HG03045 (cell line): ENCODE data around the gene PCDHA8.
"Not testable (repeated sequence)": the region's sequence is repeated elsewhere in the genome, so short reads cannot be mapped to it uniquely, and the experiment has no call there.

Experiments
- ATAC-seq: cut with Tn5 transposase; IDR thresholded peaks from one replicate; pipeline ENCODE4 v1.9.1; 2021; ENCODE audit warnings: mild to moderate bottlenecking, moderate library complexity; ENCODE audit not compliant: unreplicated experiment

PCDHA8 gene

GRCh38 chr5:140840978-140841962, at the start of gene PCDHA8:
TSS of gene PCDHA8 (plus strand) at chr5:140841187. CDS start at chr5:140841322, 135 bp downstream.
- no peak for ATAC-seq

GRCh38 chr5:140794595-140795258, 46.3 kb upstream of the PCDHA8 start, which contains the start of gene PCDHA2:
TSS of gene PCDHA2 (plus strand) at chr5:140794852.
- ATAC-seq: no peak

- ATAC-seq: no peak
These were observed 45.7 kb upstream of the PCDHA8 start for GRCh38 chr5:140795259-140795641.

GRCh38 chr5:140796072-140796717, 44.8 kb upstream of the PCDHA8 start:
- ATAC-seq: not testable (repeated sequence)

- no peak for ATAC-seq
These were observed 44.3 kb upstream of the PCDHA8 start for GRCh38 chr5:140796718-140797095.

GRCh38 chr5:140800816-140801493, 40.0 kb upstream of the PCDHA8 start, which contains the start of gene PCDHA3:
TSS of gene PCDHA3 (plus strand) at chr5:140801057.
- ATAC-seq: no peak

- no peak for ATAC-seq
These were observed 39.5 kb upstream of the PCDHA8 start for GRCh38 chr5:140801494-140801841.

- ATAC-seq: not testable (repeated sequence)
These were observed 38.6 kb upstream of the PCDHA8 start for GRCh38 chr5:140802381-140802780.

GRCh38 chr5:140802781-140803271, 38.2 kb upstream of the PCDHA8 start:
- no peak for ATAC-seq

GRCh38 chr5:140806834-140807775, 33.9 kb upstream of the PCDHA8 start, which contains the start of gene PCDHA4:
TSS of gene PCDHA4 (plus strand) at chr5:140807068.
- no peak for ATAC-seq

GRCh38 chr5:140808241-140808888, 32.6 kb upstream of the PCDHA8 start:
- not testable (repeated sequence) for ATAC-seq

GRCh38 chr5:140808889-140809291, 32.1 kb upstream of the PCDHA8 start:
- ATAC-seq: no peak

- ATAC-seq: no peak
These were observed 19.4 kb upstream of the PCDHA8 start, which contains the start of gene PCDHA5 for GRCh38 chr5:140821375-140822280. TSS of gene PCDHA5 (plus strand) at chr5:140821613.

- ATAC-seq: no peak
These were observed 18.7 kb upstream of the PCDHA8 start for GRCh38 chr5:140822281-140822629.

- not testable (repeated sequence) for ATAC-seq
These were observed 18.0 kb upstream of the PCDHA8 start for GRCh38 chr5:140822969-140823368.

- no peak for ATAC-seq
These were observed 17.5 kb upstream of the PCDHA8 start for GRCh38 chr5:140823475-140823874.

GRCh38 chr5:140827704-140828361, 13.2 kb upstream of the PCDHA8 start, which contains the start of gene PCDHA6:
TSS of gene PCDHA6 (plus strand) at chr5:140827960. CDS start at chr5:140828092, 132 bp downstream.
- ATAC-seq: no peak
